IMR-90 (cell line): ENCODE results near the gene SF3A1. TPM values are rescaled to one million over a fixed set of nuclear protein-coding genes. Genes with fewer than 3 reads are reported as not detected.

Source experiments
- ATAC-seq: fragments of 200-7000 bp; cut with Tn5 transposase; 2 replicates; pipeline ENCODE4 v1.9.1; 2020; ENCODE audit warnings: low read depth, mild to moderate bottlenecking, moderate library complexity
- BruUV-seq: library from RNA; stranded (reverse); fragments of 400-500 nt; replicated peaks from 2 replicates; lab custom pipeline; 2021; lab: Mats Ljungman, UMichigan
- CTCF ChIA-PET: fragments of 300-600 bp; formaldehyde crosslinking; extraction: SDS; loops from one replicate; lab custom pipeline; 2021; ENCODE audit warnings: antibody characterized with exemption; lab: Yijun Ruan, JAX
- POLR2A ChIA-PET: fragments of 300-600 bp; sonication (Branson Sonifier 250); formaldehyde crosslinking; loops from one replicate; lab custom pipeline; 2022; ENCODE audit warnings: antibody characterized with exemption; ENCODE audit not compliant: unreplicated experiment; lab: Charles Lee
- DNase-seq: peaks from one replicate; pipeline ENCODE4 v3.0.0; 2013
- H2AFZ ChIP-seq: replicated peaks from 2 replicates; pipeline ENCODE3; 2013; ENCODE audit warnings: low read length, mild to moderate bottlenecking; ENCODE audit not compliant: poor library complexity
- H2AK5ac ChIP-seq: 2 replicates; pipeline ENCODE4 v1.6.1; 2013; ENCODE audit warnings: low read depth, low read length, inconsistent platforms
- H2AK9ac ChIP-seq: replicated peaks from 2 replicates; pipeline ENCODE3; 2013; ENCODE audit warnings: mild to moderate bottlenecking, low read depth, low read length, moderate library complexity; ENCODE audit not compliant: poor library complexity
- H2BK120ac ChIP-seq: 2 replicates; pipeline ENCODE4 v1.6.1; 2013; ENCODE audit warnings: low read depth, low read length, inconsistent platforms
- H2BK15ac ChIP-seq: 3 replicates; pipeline ENCODE4 v1.6.1; 2013; ENCODE audit warnings: low read depth, low read length, inconsistent platforms
- H2BK20ac ChIP-seq: 2 replicates; pipeline ENCODE4 v1.6.1; 2013; ENCODE audit warnings: low read depth, mild to moderate bottlenecking, inconsistent platforms, low read length, moderate library complexity
- H2BK5ac ChIP-seq: 2 replicates; pipeline ENCODE4 v1.6.1; 2013; ENCODE audit warnings: mild to moderate bottlenecking, low read depth, low read length, inconsistent platforms; ENCODE audit not compliant: poor library complexity, severe bottlenecking
- H3K14ac ChIP-seq: replicated peaks from 2 replicates; pipeline ENCODE4 v1.6.1; 2013; ENCODE audit warnings: low read depth, low read length, inconsistent platforms
- H3K18ac ChIP-seq: 2 replicates; pipeline ENCODE4 v1.6.1; 2013; ENCODE audit warnings: low read depth, low read length, control low read depth
- H3K23ac ChIP-seq: 2 replicates; pipeline ENCODE4 v1.6.1; 2013; ENCODE audit warnings: low read depth, low read length, inconsistent platforms
- H3K27ac ChIP-seq: 2 replicates; pipeline ENCODE4 v1.5.1; 2013; ENCODE audit warnings: mild to moderate bottlenecking, control low read depth, low read length; ENCODE audit not compliant: insufficient read depth
- H3K27me3 ChIP-seq: 2 replicates; pipeline ENCODE4 v1.6.1; 2013; ENCODE audit warnings: low read length; ENCODE audit not compliant: control insufficient read depth, insufficient read depth
- H3K36me3 ChIP-seq: 2 replicates; pipeline ENCODE4 v1.6.1; 2013; ENCODE audit warnings: low read length, mixed read lengths; ENCODE audit not compliant: control insufficient read depth, insufficient read depth
- H3K4ac ChIP-seq: 2 replicates; pipeline ENCODE4 v1.6.1; 2013; ENCODE audit warnings: low read depth, low read length, inconsistent platforms
- H3K4me1 ChIP-seq: 2 replicates; pipeline ENCODE4 v1.6.1; 2013; ENCODE audit warnings: low read length, mixed read lengths; ENCODE audit not compliant: control insufficient read depth, insufficient read depth
- H3K4me2 ChIP-seq: 2 replicates; pipeline ENCODE4 v1.6.1; 2013; ENCODE audit warnings: low read depth, mild to moderate bottlenecking, control low read depth, low read length, moderate library complexity
- H3K4me3 ChIP-seq: 2 replicates; pipeline ENCODE4 v1.5.1; 2013; ENCODE audit warnings: low read depth, mild to moderate bottlenecking, control low read depth, low read length, moderate library complexity; ENCODE audit not compliant: insufficient read depth
- H3K56ac ChIP-seq: 2 replicates; pipeline ENCODE4 v1.6.1; 2013; ENCODE audit warnings: low read length, inconsistent platforms; ENCODE audit not compliant: insufficient read depth; ENCODE audit errors: extremely low read depth
- H3K79me1 ChIP-seq, 2 experiments: 2 replicates each; pipeline ENCODE4 v1.6.1; 2013; ENCODE audit warnings: low read length in 2 of 2, inconsistent platforms in 1 of 2, low read depth in 1 of 2
- H3K9ac ChIP-seq: 2 replicates; pipeline ENCODE4 v1.6.1; 2013; ENCODE audit warnings: low read depth, low read length, control low read depth
- H3K9me1 ChIP-seq: 2 replicates; pipeline ENCODE4 v1.6.1; 2013; ENCODE audit warnings: low read length, inconsistent platforms; ENCODE audit not compliant: insufficient read depth
- H3K9me3 ChIP-seq: 2 replicates; pipeline ENCODE4 v1.6.1; 2013; ENCODE audit warnings: low read length; ENCODE audit not compliant: control insufficient read depth, insufficient read depth
- H4K20me1 ChIP-seq: 2 replicates; pipeline ENCODE4 v1.6.1; 2013; ENCODE audit warnings: low read length, inconsistent platforms; ENCODE audit not compliant: insufficient read depth
- H4K5ac ChIP-seq: 2 replicates; pipeline ENCODE4 v1.6.1; 2013; ENCODE audit warnings: mild to moderate bottlenecking, low read depth, low read length, control low read depth
- H4K8ac ChIP-seq, 2 experiments: 2 replicates each; pipeline ENCODE4 v1.6.1; 2013; ENCODE audit warnings: low read depth in 2 of 2, low read length in 2 of 2, control low read depth in 1 of 2, inconsistent platforms in 1 of 2
- H4K91ac ChIP-seq: 2 replicates; pipeline ENCODE4 v1.6.1; 2013; ENCODE audit warnings: low read depth, low read length, inconsistent platforms; ENCODE audit not compliant: insufficient read depth
- BHLHE40 ChIP-seq: fragments of 150-350 bp; IDR thresholded peaks from 2 replicates; pipeline ENCODE4 v1.6.1; 2016; ENCODE audit warnings: mild to moderate bottlenecking, low read depth, low read length
- CEBPB ChIP-seq: IDR thresholded peaks from 2 replicates; pipeline ENCODE4 v1.6.1; 2012; ENCODE audit warnings: low read depth, low read length, improper control_type of control experiment
- CHD1 ChIP-seq: IDR thresholded peaks from 2 replicates; pipeline ENCODE4 v1.6.1; 2012; ENCODE audit warnings: low read depth, low read length, improper control_type of control experiment
- CTCF ChIP-seq: conservative IDR thresholded peaks from 2 replicates; pipeline ENCODE4 v1.5.1; 2012; ENCODE audit warnings: mild to moderate bottlenecking, low read depth, low read length, improper control_type of control experiment
- ELK1 ChIP-seq: fragments of 150-350 bp; IDR thresholded peaks from 2 replicates; pipeline ENCODE4 v1.6.1; 2016; ENCODE audit warnings: low read depth, mild to moderate bottlenecking, low read length, moderate library complexity, borderline replicate concordance
- MAFK ChIP-seq: IDR thresholded peaks from 2 replicates; pipeline ENCODE4 v1.6.1; 2012; ENCODE audit warnings: low read depth, low read length, improper control_type of control experiment
- MAZ ChIP-seq: IDR thresholded peaks from 2 replicates; pipeline ENCODE4 v1.6.1; 2012; ENCODE audit warnings: low read depth, mild to moderate bottlenecking, low read length, improper control_type of control experiment, moderate library complexity, borderline replicate concordance
- NFE2L2 ChIP-seq: fragments of 150-350 bp; IDR thresholded peaks from 2 replicates; pipeline ENCODE4 v1.6.1; 2016; ENCODE audit warnings: low read depth, mild to moderate bottlenecking, low read length
- POLR2A ChIP-seq: IDR thresholded peaks from 2 replicates; pipeline ENCODE4 v1.6.1; 2012; ENCODE audit warnings: mild to moderate bottlenecking, low read depth, low read length
- RAD21 ChIP-seq: IDR thresholded peaks from 2 replicates; pipeline ENCODE4 v1.6.1; 2012; ENCODE audit warnings: low read length, improper control_type of control experiment
- RCOR1 ChIP-seq: IDR thresholded peaks from 2 replicates; pipeline ENCODE4 v1.6.1; 2012; ENCODE audit warnings: mild to moderate bottlenecking, low read length, improper control_type of control experiment; ENCODE audit not compliant: insufficient replicate concordance
- RFX5 ChIP-seq: IDR thresholded peaks from 2 replicates; pipeline ENCODE4 v1.8.0; 2012; ENCODE audit warnings: low read depth, mild to moderate bottlenecking, low read length, moderate library complexity
- USF2 ChIP-seq: fragments of 150-350 bp; IDR thresholded peaks from 2 replicates; pipeline ENCODE4 v1.6.1; 2017; ENCODE audit warnings: mild to moderate bottlenecking, antibody characterized with exemption, low read length, low read depth
- WGBS, 2 experiments: methylation state at CpG; one replicate each; pipeline versions ENCODE4 v1.1.5 to v1.1.7; 2013; ENCODE audit warnings: missing lambda C conversion rate in 2 of 2; ENCODE audit not compliant: insufficient read length in 1 of 2; ENCODE audit errors: extremely low coverage in 2 of 2; 5-methylcytosine and 5-hydroxymethylcytosine counted together
- dilution Hi-C: fragments of 300-500 bp; cut with HindIII; formaldehyde crosslinking; loops from one replicate; pipeline ENCODE4 v1.14.3; 2018; ENCODE audit warnings: low sequenced_read_pairs; ENCODE audit not compliant: unreplicated experiment
- in situ Hi-C: fragments of 300-500 bp; cut with MboI; formaldehyde crosslinking; loops from 3 replicates; pipeline ENCODE4 v1.14.3; 2019; ENCODE audit warnings: low sequenced_read_pairs, inconsistent platforms, mixed read lengths
- intact Hi-C: fragments of 100-400 bp; cut with micrococcal nuclease; formaldehyde crosslinking; loops from 2 replicates; pipeline ENCODE4 v1.10.0; 2022
- polyA plus RNA-seq, 3 experiments: library from polyadenylated mRNA; depleted of rRNA; stranded (reverse); fragments of >200 nt; gene quantifications; 2 replicates each; pipeline ENCODE4 v1.2.3, GENCODE V29; 2012; ENCODE audit warnings: low replicate concordance in 1 of 3
- total RNA-seq: library from RNA; depleted of rRNA; stranded (reverse); fragments of >200 nt; gene quantifications from 2 replicates; pipeline ENCODE4 v1.2.3, GENCODE V29; 2012

The SF3A1 gene
- total and polyA plus RNA-seq, 2 of the 4 experiments (the other 2 are of a cell fraction): 36.9 to 67.2 TPM

GRCh38 chr22:30284666-30285065 lies 72.0 kb downstream of the SF3A1 start:
- Histone ChIP-seq H3K4me1 (peaks cover 4% of the 10 kb centered on the region), H3K79me1 (peaks cover 0 to 14% of the 10 kb centered on the region in 2 experiments; a peak in 3 of 4 replicates), H3K4ac (no peak overlapping the region), H2AK5ac (no peak overlapping the region), H4K8ac (no peak overlapping the region), H3K4me3 (no peak overlapping the region), H3K9me3 (no peaks in the 10 kb centered on the region), H4K91ac (no peak overlapping the region), H2BK5ac (no peak overlapping the region), H3K18ac (no peak overlapping the region), H3K56ac (no peak overlapping the region), H3K23ac (no peak overlapping the region), H3K9me1 (peaks cover 5% of the 10 kb centered on the region), H2AK9ac (no peak overlapping the region), H3K14ac (no peak overlapping the region), H3K4me2 (no peak overlapping the region), H2BK15ac (no peak overlapping the region), H3K36me3 (peaks cover 24% of the 10 kb centered on the region), H4K5ac (no peak overlapping the region), H4K20me1 (peaks cover 3% of the 10 kb centered on the region; the same call in 1 of the 2 replicates), H3K9ac (no peak overlapping the region), H2BK20ac (no peak overlapping the region), H3K27me3 (no peaks in the 10 kb centered on the region), H2AFZ (no peak overlapping the region), H3K27ac (no peak overlapping the region), H2BK120ac (no peak overlapping the region)
- dilution Hi-C loops: no loop called here
- TF ChIP-seq CEBPB: no peak
- no peak for TF ChIP-seq MAZ
- no peak for TF ChIP-seq MAFK
- no peak for TF ChIP-seq USF2
- no peak for TF ChIP-seq NFE2L2
- TF ChIP-seq CTCF: no peak
- TF ChIP-seq ELK1: no peak
- no peak for TF ChIP-seq RCOR1
- no peak for TF ChIP-seq RFX5
- no peak for TF ChIP-seq POLR2A
- no peak for TF ChIP-seq BHLHE40
- TF ChIP-seq CHD1: no peak
- TF ChIP-seq RAD21: no peak
- intact Hi-C loops: no loop called here
- ATAC-seq (no peak), DNase-seq (no peak)
- 100% methylated on average over 1 of the region's 4 CpGs; no CpG with 5 or more reads in 1 of the 2 experiments for WGBS, 2 experiments
- no TSS peak for BruUV-seq
- CTCF ChIA-PET: no interaction called here
- in situ Hi-C loops: no loop called here
- POLR2A ChIA-PET: no interaction called here
